HepG2 (cell line): ENCODE results near the gene POC1B. TPM values are rescaled to one million over a fixed set of nuclear protein-coding genes. Genes with fewer than 3 reads are reported as not detected.

Source experiments
- ATF1 ChIP-seq: IDR thresholded peaks from 2 replicates; pipeline ENCODE4 v1.6.1; 2016; ENCODE audit warnings: mild to moderate bottlenecking, control low read depth
- ATF7-NPFF ChIP-seq: sonication (generic); formaldehyde crosslinking; IDR thresholded peaks from 2 replicates; pipeline ENCODE4 v1.8.1; 2023; ENCODE audit warnings: mild to moderate bottlenecking, low read depth, missing genetic modification reagents, moderate library complexity
- CCDC6 ChIP-seq: sonication (generic); formaldehyde crosslinking; IDR thresholded peaks from 2 replicates; pipeline ENCODE4 v1.8.1; 2022; ENCODE audit warnings: mild to moderate bottlenecking, missing genetic modification reagents, moderate library complexity
- EEA1 ChIP-seq: sonication (generic); formaldehyde crosslinking; IDR thresholded peaks from 2 replicates; pipeline ENCODE4 v1.5.1; 2020; ENCODE audit warnings: mild to moderate bottlenecking, missing genetic modification reagents, borderline replicate concordance
- ELF1 ChIP-seq: sonication (generic); formaldehyde crosslinking; IDR thresholded peaks from 2 replicates; pipeline ENCODE4 v1.4.0; 2020; ENCODE audit warnings: missing genetic modification reagents
- FOSL1 ChIP-seq: sonication (generic); formaldehyde crosslinking; IDR thresholded peaks from 2 replicates; pipeline ENCODE4 v1.9.0; 2021; ENCODE audit warnings: missing genetic modification reagents, borderline replicate concordance
- KDM3A ChIP-seq: IDR thresholded peaks from 2 replicates; pipeline ENCODE4 v1.6.1; 2018; ENCODE audit warnings: low read depth, missing compliant biosample characterization
- NR2F2 ChIP-seq: IDR thresholded peaks from 2 replicates; pipeline ENCODE4 v1.6.1; 2012; ENCODE audit warnings: low read depth, inconsistent platforms, borderline replicate concordance
- RORA ChIP-seq: sonication (generic); formaldehyde crosslinking; IDR thresholded peaks from 2 replicates; pipeline ENCODE4 v1.5.0; 2020; ENCODE audit warnings: mild to moderate bottlenecking, missing genetic modification reagents, moderate library complexity
- SMAD1 ChIP-seq: sonication (generic); formaldehyde crosslinking; IDR thresholded peaks from 2 replicates; pipeline ENCODE4 v1.4.0; 2020; ENCODE audit warnings: missing genetic modification reagents, low read depth, mild to moderate bottlenecking, borderline replicate concordance
- SMC3 ChIP-seq: IDR thresholded peaks from 2 replicates; pipeline ENCODE4 v1.6.1; 2011; ENCODE audit warnings: low read length, improper control_type of control experiment
- SSRP1 ChIP-seq: IDR thresholded peaks from 2 replicates; pipeline ENCODE4 v1.6.1; 2016; ENCODE audit warnings: control low read depth
- TEAD3 ChIP-seq: optimal IDR thresholded peaks from 2 replicates; pipeline ENCODE3; 2016; ENCODE audit warnings: borderline replicate concordance
- ZC3H4 ChIP-seq: sonication (generic); formaldehyde crosslinking; IDR thresholded peaks from 2 replicates; pipeline ENCODE4 v1.4.0; 2020; ENCODE audit warnings: missing genetic modification reagents, borderline replicate concordance
- ZFAT ChIP-seq: sonication (generic); formaldehyde crosslinking; conservative IDR thresholded peaks from 2 replicates; pipeline ENCODE4 v1.8.1; 2023; ENCODE audit warnings: missing genetic modification reagents, inconsistent platforms
- ZFP1 ChIP-seq: IDR thresholded peaks from 2 replicates; pipeline ENCODE4 v1.6.1; 2016
- ZFP37 ChIP-seq: sonication (generic); formaldehyde crosslinking; IDR thresholded peaks from 2 replicates; pipeline ENCODE4 v1.4.0; 2020; ENCODE audit warnings: missing genetic modification reagents, borderline replicate concordance
- ZFX ChIP-seq: sonication (generic); formaldehyde crosslinking; IDR thresholded peaks from 2 replicates; pipeline ENCODE4 v1.4.0; 2020; ENCODE audit warnings: mild to moderate bottlenecking, low read depth, missing genetic modification reagents, moderate library complexity
- ZMYM2 ChIP-seq: sonication (generic); formaldehyde crosslinking; IDR thresholded peaks from 2 replicates; pipeline ENCODE4 v1.8.0; 2022; ENCODE audit warnings: mild to moderate bottlenecking, missing genetic modification reagents
- ZNF274 ChIP-seq: sonication (generic); formaldehyde crosslinking; IDR thresholded peaks from 2 replicates; pipeline ENCODE4 v1.5.1; 2020; ENCODE audit warnings: mild to moderate bottlenecking, missing genetic modification reagents
- ZNF30 ChIP-seq: sonication (generic); formaldehyde crosslinking; IDR thresholded peaks from 2 replicates; pipeline ENCODE4 v1.5.0; 2020; ENCODE audit warnings: mild to moderate bottlenecking, missing genetic modification reagents
- ZNF644 ChIP-seq: IDR thresholded peaks from 2 replicates; pipeline ENCODE4 v1.6.1; 2016; ENCODE audit warnings: low read depth
- ZNF883 ChIP-seq: sonication (generic); formaldehyde crosslinking; IDR thresholded peaks from 2 replicates; pipeline ENCODE4 v1.5.1; 2020; ENCODE audit warnings: mild to moderate bottlenecking, missing genetic modification reagents; ENCODE audit errors: not compliant biosample characterization
- ZSCAN12 ChIP-seq: sonication (generic); formaldehyde crosslinking; IDR thresholded peaks from 2 replicates; pipeline ENCODE4 v1.9.0; 2021; ENCODE audit warnings: mild to moderate bottlenecking, missing genetic modification reagents
- polyA plus RNA-seq, 8 experiments: library from polyadenylated mRNA; depleted of rRNA in 3 of 8; stranded (reverse) in 7 of 8; unstranded in 1 of 8; fragments of >200 nt; fragmentation: Illumina TruSeq in 4 of 8; extraction: Trizol in 4 of 8; gene quantifications; 2 replicates each; pipeline versions ENCODE4 v1.2.1 to v1.2.3, GENCODE V29; 2011 to 2016; ENCODE audit warnings: low read depth in 4 of 8, missing spikeins in 1 of 8, mixed read lengths in 1 of 8; ENCODE audit not compliant: insufficient read depth in 1 of 8
- total RNA-seq, 5 experiments: library from RNA; depleted of rRNA; stranded (reverse); fragments of >200 nt; fragmentation: Illumina TruSeq; extraction: Trizol; gene quantifications; 2 replicates each; pipeline ENCODE4 v1.2.3, GENCODE V29; 2016; ENCODE audit warnings: low read depth in 1 of 5
- TF ChIP-seq, protein P1 (sequence below): IDR thresholded peaks from 2 replicates; pipeline ENCODE4 v1.6.1; 2016
- TF ChIP-seq, protein P2 (sequence below): sonication (generic); formaldehyde crosslinking; IDR thresholded peaks from 2 replicates; pipeline ENCODE4 v1.4.0; 2020; ENCODE audit warnings: low read depth, missing genetic modification reagents
- TF ChIP-seq, protein P3 (sequence below): sonication (generic); formaldehyde crosslinking; IDR thresholded peaks from 2 replicates; pipeline ENCODE4 v1.4.0; 2020; ENCODE audit warnings: mild to moderate bottlenecking, missing genetic modification reagents
- TF ChIP-seq, protein P4 (sequence below): IDR thresholded peaks from 2 replicates; pipeline ENCODE4 v1.6.1; 2016; ENCODE audit warnings: low read depth

Gene POC1B
- total and polyA plus RNA-seq, 2 of the 13 experiments (the other 11 are each of a cell fraction or from before 2014, with no cell fraction given): 9.3 to 11.0 TPM

DNA sequence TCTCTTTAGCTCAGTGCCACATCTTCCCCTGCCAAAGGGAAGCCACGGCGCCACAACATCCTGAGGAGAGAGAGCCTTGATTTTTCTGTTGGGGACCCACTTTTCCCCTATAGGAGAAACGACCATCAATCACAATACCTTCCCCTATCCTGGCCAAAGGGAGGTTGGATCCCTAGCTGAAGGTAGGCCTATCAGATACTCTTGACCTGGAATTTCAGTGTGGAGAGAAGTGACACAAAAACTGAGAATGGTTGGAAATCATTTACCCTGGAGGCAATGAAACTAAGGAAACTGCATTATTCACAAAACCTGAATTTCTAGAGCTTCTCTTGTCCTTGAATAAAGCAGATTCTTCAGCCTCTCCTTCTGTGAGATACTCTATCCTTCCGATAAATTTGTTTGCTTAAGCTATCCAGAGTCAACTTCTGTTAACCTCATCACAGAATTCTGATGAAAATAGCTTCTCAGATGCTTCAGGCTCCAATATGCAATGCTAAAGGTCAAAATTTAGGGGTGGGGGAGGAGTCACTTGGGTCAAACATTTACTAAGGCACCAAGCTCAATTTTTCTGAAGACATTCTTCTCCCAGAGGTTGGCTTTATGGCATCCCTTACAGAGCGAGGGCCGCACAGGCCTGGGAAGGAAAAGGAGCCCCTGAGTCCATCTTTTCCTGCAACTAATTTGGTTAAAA, 146.6 kb downstream of the POC1B start (continued):
- TF ChIP-seq, protein P1, sequence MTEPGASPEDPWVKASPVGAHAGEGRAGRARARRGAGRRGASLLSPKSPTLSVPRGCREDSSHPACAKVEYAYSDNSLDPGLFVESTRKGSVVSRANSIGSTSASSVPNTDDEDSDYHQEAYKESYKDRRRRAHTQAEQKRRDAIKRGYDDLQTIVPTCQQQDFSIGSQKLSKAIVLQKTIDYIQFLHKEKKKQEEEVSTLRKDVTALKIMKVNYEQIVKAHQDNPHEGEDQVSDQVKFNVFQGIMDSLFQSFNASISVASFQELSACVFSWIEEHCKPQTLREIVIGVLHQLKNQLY: no peak
- TF ChIP-seq, protein P2, sequence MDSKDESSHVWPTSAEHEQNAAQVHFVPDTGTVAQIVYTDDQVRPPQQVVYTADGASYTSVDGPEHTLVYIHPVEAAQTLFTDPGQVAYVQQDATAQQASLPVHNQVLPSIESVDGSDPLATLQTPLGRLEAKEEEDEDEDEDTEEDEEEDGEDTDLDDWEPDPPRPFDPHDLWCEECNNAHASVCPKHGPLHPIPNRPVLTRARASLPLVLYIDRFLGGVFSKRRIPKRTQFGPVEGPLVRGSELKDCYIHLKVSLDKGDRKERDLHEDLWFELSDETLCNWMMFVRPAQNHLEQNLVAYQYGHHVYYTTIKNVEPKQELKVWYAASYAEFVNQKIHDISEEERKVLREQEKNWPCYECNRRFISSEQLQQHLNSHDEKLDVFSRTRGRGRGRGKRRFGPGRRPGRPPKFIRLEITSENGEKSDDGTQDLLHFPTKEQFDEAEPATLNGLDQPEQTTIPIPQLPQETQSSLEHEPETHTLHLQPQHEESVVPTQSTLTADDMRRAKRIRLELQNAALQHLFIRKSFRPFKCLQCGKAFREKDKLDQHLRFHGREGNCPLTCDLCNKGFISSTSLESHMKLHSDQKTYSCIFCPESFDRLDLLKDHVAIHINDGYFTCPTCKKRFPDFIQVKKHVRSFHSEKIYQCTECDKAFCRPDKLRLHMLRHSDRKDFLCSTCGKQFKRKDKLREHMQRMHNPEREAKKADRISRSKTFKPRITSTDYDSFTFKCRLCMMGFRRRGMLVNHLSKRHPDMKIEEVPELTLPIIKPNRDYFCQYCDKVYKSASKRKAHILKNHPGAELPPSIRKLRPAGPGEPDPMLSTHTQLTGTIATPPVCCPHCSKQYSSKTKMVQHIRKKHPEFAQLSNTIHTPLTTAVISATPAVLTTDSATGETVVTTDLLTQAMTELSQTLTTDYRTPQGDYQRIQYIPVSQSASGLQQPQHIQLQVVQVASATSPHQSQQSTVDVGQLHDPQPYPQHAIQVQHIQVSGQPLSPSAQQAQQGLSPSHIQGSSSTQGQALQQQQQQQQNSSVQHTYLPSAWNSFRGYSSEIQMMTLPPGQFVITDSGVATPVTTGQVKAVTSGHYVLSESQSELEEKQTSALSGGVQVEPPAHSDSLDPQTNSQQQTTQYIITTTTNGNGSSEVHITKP (CRISPR knock-in tag): no peak
- TF ChIP-seq ZNF644 (CRISPR knock-in tag): no peak
- TF ChIP-seq ZFAT (CRISPR knock-in tag): no peak
- no peak for TF ChIP-seq ZNF883 (CRISPR knock-in tag)
- no peak for TF ChIP-seq ZC3H4 (CRISPR knock-in tag)
- TF ChIP-seq ZSCAN12 (CRISPR knock-in tag): no peak
- no peak for TF ChIP-seq SSRP1
- no peak for TF ChIP-seq ZMYM2 (CRISPR knock-in tag)
- TF ChIP-seq KDM3A (CRISPR knock-in tag): no peak
- no peak for TF ChIP-seq ZFP1 (CRISPR knock-in tag)
- TF ChIP-seq, protein P3, sequence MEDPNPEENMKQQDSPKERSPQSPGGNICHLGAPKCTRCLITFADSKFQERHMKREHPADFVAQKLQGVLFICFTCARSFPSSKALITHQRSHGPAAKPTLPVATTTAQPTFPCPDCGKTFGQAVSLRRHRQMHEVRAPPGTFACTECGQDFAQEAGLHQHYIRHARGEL (CRISPR knock-in tag): no peak
- TF ChIP-seq ATF7-NPFF (CRISPR knock-in tag): no peak
- TF ChIP-seq EEA1 (CRISPR knock-in tag): no peak
- no peak for TF ChIP-seq ZNF274
- no peak for TF ChIP-seq FOSL1
- no peak for TF ChIP-seq ELF1
- TF ChIP-seq ZFX (CRISPR knock-in tag): peak; percentile 48
- TF ChIP-seq, protein P4, sequence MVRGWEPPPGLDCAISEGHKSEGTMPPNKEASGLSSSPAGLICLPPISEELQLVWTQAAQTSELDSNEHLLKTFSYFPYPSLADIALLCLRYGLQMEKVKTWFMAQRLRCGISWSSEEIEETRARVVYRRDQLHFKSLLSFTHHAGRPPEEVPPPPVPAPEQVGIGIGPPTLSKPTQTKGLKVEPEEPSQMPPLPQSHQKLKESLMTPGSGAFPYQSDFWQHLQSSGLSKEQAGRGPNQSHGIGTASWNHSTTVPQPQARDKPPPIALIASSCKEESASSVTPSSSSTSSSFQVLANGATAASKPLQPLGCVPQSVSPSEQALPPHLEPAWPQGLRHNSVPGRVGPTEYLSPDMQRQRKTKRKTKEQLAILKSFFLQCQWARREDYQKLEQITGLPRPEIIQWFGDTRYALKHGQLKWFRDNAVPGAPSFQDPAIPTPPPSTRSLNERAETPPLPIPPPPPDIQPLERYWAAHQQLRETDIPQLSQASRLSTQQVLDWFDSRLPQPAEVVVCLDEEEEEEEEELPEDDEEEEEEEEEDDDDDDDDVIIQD (CRISPR knock-in tag): 0 out of 2 replicates have a peak, but pooled peaks have one; percentile 15
- no peak for TF ChIP-seq SMAD1 (CRISPR knock-in tag)
- TF ChIP-seq ATF1 (CRISPR knock-in tag): no peak
- TF ChIP-seq RORA (CRISPR knock-in tag): no peak
- no peak for TF ChIP-seq ZNF30 (CRISPR knock-in tag)
- TF ChIP-seq SMC3: no peak
- TF ChIP-seq CCDC6 (CRISPR knock-in tag): peak; percentile 58; the same call in 1 of the 2 replicates
- peak; percentile 81 for TF ChIP-seq NR2F2
- TF ChIP-seq TEAD3 (CRISPR knock-in tag): no peak
- no peak for TF ChIP-seq ZFP37 (CRISPR knock-in tag)
